GM21447 (cell line): ENCODE data around the gene CS.
"Not testable (repeated sequence)": the region's sequence is repeated elsewhere in the genome, so short reads cannot be mapped to it uniquely, and the experiment has no call there.

Experiments used
- ATAC-seq: cut with Tn5 transposase; IDR thresholded peaks from one replicate; pipeline ENCODE4 v1.9.1; 2021; ENCODE audit not compliant: unreplicated experiment

Gene CS

GRCh38 chr12:56282579-56282978 is 17.6 kb downstream of the CS start:
- no peak for ATAC-seq

DNA sequence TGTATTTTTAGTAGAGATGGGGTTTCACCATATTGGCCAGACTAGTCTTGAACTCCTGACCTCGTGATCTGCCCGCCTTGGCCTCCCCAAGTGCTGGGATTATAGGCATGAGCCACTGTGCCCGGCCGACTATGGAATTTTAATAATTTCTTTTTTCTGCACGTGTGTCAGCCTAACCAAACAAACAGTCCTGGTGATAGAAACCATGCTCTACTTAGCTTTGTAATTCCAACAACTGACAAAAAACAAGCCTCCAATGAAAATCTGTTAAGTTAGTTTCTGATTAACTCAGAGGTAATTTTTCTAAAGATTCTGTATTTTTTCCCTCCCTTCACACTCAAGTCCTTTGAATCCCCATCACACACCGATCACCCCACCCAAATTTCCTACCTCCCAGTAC is 18.1 kb downstream of the CS start:
- ATAC-seq: no peak

DNA sequence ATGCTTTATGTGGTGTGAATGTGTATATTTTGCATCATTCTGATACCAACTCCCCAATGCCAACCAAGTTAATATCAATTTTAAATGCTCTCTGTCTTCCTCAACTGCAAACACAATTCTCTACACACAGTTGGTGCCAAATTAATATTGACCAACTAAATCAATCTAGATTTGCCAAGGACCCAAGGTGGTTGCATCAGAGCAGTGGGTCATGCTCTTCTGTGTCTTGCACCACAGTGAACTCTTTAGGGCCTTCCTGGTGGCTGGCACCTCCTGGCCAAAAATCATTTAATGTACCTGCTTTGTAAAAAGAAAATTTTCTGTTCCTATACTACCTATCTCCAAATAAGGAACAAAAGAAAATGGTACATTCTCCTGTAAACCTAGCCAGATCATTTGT is 19.3 kb downstream of the CS start:
- ATAC-seq: no peak

GRCh38 chr12:56278905-56279304 is 21.2 kb downstream of the CS start:
- ATAC-seq: no peak

DNA sequence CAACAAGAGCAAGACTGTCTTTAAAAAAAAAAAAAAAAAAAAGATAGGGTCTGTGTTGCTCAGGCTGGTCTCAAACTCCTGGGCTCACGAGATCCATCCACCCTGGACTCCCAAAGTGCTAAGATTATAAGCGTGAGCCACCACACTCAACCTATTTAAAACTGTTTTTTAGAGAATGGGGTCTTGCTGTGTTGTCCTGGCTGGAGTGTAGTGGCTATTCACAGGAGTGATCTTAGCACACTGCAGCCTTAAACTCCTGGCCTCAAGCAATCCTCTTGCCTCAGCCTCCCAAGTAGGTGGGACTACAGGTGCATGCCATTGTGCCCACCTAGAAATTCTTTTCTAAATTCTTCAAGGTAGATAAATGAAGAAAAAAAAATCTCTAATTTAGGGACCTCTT is 25.8 kb downstream of the CS start:
- ATAC-seq: no peak

DNA sequence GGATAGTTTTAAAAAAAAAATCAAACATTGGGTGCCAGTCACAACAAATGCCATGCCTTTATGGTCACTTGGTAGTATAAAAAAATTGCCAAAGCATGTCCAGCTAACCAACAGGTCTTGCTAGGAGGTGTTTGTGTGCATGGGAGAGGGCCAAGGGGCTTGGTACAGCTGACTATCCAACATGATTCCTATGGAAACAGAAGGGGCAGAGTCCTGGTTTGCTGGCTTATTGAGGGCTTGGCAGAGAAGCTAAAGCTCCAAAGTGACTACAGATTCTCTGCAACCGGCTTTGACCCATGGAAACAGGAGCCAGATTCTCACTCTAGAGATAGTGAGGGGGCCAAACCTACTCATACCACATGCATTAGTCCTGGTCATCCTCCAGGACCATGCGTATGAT is 27.7 kb downstream of the CS start:
- not testable (repeated sequence) for ATAC-seq

- ATAC-seq: no peak
These were observed 29.1 kb downstream of the CS start for GRCh38 chr12:56271031-56271430.

- ATAC-seq: peak; percentile 19
These were observed 32.6 kb downstream of the CS start for GRCh38 chr12:56267443-56268071.

GRCh38 chr12:56266693-56267442 is 33.3 kb downstream of the CS start, which contains the start of gene COQ10A:
Gene COQ10A (plus strand): TSS chr12:56266942. CDS start chr12:56267119, 177 bp downstream.
- peak; percentile 81 for ATAC-seq

DNA sequence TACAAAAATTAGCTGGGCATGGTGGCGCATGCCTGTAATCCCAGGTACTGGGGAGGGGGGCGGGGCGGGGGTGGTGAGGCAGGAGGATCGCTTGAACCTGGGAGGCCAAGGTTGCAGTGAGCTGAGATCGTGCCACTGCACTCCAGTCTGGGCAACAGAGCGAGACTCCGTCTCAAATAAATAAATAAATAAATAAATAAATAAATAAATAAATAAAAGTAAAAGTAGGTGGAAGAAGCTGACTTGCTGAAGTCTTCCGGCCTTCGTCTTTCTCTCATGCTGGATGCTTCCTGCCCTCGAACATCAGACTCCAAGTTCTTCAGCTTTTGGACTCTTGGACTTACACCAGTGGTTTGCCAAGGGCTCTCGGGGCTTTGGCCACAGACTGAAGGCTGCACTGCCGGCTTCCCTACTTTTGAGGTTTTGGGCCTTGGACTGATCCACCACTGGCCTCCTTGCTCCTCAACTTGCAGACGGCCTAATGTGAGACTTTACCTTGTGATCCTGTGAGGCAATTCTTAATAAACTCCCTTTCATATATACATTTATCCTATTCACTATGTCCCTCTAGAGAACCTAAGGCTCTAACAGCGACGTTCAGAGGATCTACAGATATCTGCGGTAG is 34.0 kb downstream of the CS start:
- ATAC-seq: not testable (repeated sequence)

DNA sequence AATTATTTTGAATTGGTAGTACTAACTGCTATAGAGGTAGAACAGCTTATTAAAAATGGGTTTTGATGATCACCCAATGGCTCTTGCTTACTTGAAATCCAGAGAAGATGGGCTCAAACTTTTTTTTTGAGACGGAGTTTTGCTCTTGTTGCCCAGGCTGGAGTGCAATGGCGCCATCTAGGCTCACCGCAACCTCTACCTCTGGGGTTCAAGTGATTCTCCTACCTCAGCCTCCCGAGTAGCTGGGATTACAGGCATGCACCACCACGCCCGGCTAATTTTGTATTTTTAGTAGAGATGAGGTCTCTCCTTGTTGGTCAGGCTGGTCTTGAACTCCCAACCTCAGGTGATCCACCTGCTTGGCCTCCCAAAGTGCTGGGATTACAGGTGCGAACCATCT is 37.2 kb downstream of the CS start:
- not testable (repeated sequence) for ATAC-seq

- no peak for ATAC-seq
These were observed 38.5 kb downstream of the CS start for GRCh38 chr12:56261503-56262232.

DNA sequence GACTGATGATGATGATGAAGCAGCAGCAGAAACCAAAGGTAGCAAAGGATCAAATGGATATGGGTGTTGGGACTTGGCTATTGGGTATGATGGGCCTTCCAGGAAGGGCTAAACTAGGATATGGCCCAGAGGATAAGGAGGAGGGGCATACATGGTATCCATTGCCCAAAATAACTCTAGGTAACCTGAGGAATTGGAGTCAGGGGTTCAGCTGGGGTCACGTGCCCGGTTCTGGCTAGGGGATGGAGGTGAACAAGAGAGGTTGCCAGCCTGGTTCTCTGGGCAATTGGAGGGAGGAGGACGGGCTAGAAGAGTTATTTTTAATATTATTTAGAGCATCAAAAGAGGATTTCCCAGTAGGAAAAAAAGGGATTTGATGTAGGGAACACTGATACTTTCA is 39.2 kb downstream of the CS start:
- no peak for ATAC-seq

DNA sequence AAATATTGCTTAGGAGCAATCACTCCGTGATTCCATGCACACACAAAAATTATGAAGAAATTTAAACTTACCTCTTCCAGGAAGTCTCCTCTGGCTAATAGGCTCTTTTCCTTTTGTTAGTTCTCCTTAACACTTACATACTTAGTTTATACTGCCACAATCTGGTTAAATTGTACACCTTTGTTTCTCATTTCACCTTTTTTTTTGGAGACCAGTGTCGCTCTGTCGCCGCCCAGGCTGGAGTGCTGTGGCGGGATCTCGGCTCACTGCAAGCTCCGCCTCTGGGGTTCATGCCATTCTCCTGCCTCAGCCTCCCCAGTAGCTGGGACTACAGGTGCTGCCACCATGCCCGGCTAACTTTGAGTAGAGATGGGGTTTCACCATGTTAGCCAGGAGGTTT is 39.8 kb downstream of the CS start:
- no peak for ATAC-seq

DNA sequence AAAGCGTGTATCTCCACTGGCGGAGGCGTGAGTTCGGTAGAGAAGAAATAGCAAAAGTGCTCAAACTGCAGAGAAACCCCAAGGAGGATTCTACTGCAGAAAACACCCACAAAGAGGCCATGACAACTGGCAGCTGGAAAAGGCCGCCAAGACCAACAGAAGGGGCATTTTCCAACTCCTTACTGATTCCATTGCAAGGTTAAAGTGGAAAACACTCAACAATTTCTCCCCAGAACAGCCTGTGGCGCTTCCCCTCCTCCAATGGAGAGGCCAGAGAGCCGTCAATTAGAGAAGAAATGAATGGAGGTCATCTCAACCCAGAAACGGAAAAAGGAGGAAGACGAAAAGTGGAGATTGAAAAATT is 41.3 kb downstream of the CS start:
- peak; percentile 4 for ATAC-seq

GRCh38 chr12:56258068-56258819 is 41.9 kb downstream of the CS start, which contains the start of gene ANKRD52:
Gene ANKRD52 (minus strand): TSS chr12:56258384. CDS start chr12:56258269, 115 bp downstream.
- ATAC-seq: peak; percentile 83

DNA sequence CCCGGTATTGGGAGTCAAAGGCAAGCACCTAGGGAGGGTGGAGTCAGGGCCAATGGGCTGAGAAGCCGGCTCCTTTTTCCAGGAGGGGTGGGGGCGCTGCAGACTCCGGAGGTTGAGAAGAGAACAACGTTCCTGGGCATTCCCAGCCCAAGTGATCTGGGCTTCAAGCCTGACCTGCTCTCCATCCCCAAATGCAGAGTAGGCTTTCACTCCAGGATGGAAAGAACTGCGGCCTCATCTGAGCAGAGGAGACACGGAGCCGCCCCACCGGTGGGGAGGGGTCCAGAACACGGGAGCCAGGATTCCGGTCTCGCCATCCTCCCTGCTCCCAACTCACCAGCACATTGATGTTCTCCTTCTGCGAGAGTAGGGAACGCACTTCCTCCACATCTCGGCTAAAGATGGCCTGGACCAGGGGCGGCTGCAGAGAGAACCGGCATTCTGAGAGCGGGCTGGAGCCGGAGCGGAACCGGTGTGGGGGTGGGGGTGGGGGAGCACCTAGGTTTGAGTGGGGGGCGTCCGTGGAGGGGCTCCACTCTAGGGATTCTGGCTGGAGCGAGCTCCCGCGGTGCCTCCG is 42.6 kb downstream of the CS start:
- ATAC-seq: peak; percentile 10

DNA sequence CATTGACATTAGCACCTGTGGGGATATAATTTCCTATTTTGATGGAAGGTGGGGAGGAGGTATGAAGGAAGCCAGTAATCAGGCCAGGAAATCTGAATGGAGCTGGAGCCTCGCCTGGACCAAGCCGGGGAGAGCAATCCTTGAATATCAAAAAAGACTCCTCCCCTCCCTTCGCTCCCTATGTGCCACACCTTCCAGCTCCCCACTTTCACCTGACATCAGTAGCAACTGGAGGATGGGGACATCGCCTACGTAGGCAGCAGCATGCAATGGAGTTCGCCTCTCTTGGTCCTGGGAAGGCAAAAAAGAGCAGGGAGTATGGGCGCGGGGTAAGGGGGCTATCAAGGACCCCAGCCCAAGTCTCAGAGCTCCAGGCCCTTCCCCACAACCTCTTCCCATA is 43.1 kb downstream of the CS start:
- ATAC-seq: no peak

DNA sequence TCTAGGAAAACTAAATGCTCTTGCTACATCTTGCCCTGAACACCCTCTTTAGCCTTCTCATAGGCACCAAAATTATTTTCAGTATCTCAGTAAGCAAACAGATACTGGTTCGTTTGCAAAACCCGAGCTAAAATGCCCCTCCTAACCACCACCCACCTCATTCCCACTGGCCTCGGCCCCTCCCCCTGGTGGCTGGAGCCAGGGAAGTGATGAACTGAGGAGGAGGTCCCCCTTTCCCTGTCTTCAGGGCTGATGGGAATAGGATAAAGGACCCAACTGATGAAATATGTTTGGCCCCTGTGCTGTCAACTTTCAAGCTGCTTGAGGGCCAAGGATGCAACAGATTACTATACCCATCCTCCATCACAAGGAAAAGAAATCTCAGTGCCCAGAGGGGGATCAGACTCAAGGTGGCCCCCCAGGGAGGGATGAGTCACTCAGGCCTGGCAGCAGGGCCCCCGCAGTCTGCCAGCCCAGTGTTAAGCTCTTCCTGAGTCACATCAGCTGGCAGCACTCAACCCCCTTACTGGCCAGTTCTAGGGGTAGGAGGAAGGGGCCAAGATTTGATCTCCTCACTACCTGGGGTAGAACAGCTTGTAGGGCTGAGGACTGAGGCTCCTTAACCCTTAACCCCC is 43.7 kb downstream of the CS start:
- ATAC-seq: no peak

DNA sequence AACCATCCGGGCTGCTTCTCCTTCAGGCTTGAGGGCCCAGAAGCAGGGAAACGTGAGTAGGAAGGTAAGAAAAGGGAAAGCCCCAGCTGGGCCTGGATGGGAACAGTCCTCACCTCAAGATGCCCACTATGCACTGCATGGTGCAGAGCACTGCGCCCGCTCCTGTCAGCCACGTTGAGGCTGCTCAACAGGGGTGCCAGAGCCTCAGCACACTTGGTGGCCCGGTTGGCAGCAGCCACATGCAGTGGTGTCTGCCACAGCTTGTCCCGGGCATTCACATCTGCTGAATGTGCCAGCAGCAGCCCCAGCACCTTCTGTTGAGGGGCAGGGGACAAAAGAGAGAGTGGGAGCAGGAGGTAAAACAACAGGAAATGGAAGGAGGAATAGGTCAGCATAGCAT is 44.5 kb downstream of the CS start:
- ATAC-seq: no peak
